HL-60 (cell line): ENCODE results near the gene CYP2F1.

Source experiments
- DNase-seq, 2 experiments: peaks; one replicate each; pipeline ENCODE4 v3.0.0-alpha.2; 2010 to 2020; ENCODE audit warnings: low read depth in 1 of 2, low spot score in 1 of 2
- H3K27ac ChIP-seq: fragments of 250-450 bp; sonication (Bioruptor Pico); replicated peaks from 2 replicates; pipeline ENCODE4 v1.5.1; 2020; ENCODE audit warnings: mild to moderate bottlenecking, moderate library complexity
- H3K27me3 ChIP-seq: fragments of 250-450 bp; sonication (Bioruptor Pico); 2 replicates; pipeline ENCODE4 v1.5.1; 2021; ENCODE audit warnings: mild to moderate bottlenecking, moderate library complexity; ENCODE audit not compliant: insufficient read depth, poor library complexity, severe bottlenecking
- H3K4me3 ChIP-seq: replicated peaks from 2 replicates; pipeline ENCODE4 v1.5.1; 2011; ENCODE audit warnings: mild to moderate bottlenecking, control low read depth, low read length; ENCODE audit not compliant: insufficient read depth
- GABPA ChIP-seq: IDR thresholded peaks from 2 replicates; pipeline ENCODE4 v1.6.1; 2012; ENCODE audit warnings: low read depth
- POLR2AphosphoS5 ChIP-seq: IDR thresholded peaks from 2 replicates; pipeline ENCODE4 v1.6.1; 2012; ENCODE audit warnings: low read depth
- SPI1 ChIP-seq: IDR thresholded peaks from 2 replicates; pipeline ENCODE4 v1.6.1; 2012; ENCODE audit warnings: low read depth, mild to moderate bottlenecking, borderline replicate concordance
- TF ChIP-seq, protein P1 (sequence below): IDR thresholded peaks from one replicate; pipeline ENCODE4 v1.5.1; 2011; ENCODE audit warnings: low read length, control low read depth, inconsistent platforms; ENCODE audit not compliant: insufficient read depth
- TF ChIP-seq, protein P2 (sequence below): IDR thresholded peaks from 2 replicates; pipeline ENCODE4 v1.6.1; 2012; ENCODE audit warnings: low read depth; ENCODE audit not compliant: insufficient replicate concordance

Gene CYP2F1

GRCh38 chr19:41154060-41154459 lies 39.8 kb downstream of the CYP2F1 start:
- TF ChIP-seq POLR2AphosphoS5 (no peak), SPI1 (no peak), GABPA (no peak)
- TF ChIP-seq, protein P1, sequence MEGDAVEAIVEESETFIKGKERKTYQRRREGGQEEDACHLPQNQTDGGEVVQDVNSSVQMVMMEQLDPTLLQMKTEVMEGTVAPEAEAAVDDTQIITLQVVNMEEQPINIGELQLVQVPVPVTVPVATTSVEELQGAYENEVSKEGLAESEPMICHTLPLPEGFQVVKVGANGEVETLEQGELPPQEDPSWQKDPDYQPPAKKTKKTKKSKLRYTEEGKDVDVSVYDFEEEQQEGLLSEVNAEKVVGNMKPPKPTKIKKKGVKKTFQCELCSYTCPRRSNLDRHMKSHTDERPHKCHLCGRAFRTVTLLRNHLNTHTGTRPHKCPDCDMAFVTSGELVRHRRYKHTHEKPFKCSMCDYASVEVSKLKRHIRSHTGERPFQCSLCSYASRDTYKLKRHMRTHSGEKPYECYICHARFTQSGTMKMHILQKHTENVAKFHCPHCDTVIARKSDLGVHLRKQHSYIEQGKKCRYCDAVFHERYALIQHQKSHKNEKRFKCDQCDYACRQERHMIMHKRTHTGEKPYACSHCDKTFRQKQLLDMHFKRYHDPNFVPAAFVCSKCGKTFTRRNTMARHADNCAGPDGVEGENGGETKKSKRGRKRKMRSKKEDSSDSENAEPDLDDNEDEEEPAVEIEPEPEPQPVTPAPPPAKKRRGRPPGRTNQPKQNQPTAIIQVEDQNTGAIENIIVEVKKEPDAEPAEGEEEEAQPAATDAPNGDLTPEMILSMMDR: no peak
- TF ChIP-seq, protein P2, sequence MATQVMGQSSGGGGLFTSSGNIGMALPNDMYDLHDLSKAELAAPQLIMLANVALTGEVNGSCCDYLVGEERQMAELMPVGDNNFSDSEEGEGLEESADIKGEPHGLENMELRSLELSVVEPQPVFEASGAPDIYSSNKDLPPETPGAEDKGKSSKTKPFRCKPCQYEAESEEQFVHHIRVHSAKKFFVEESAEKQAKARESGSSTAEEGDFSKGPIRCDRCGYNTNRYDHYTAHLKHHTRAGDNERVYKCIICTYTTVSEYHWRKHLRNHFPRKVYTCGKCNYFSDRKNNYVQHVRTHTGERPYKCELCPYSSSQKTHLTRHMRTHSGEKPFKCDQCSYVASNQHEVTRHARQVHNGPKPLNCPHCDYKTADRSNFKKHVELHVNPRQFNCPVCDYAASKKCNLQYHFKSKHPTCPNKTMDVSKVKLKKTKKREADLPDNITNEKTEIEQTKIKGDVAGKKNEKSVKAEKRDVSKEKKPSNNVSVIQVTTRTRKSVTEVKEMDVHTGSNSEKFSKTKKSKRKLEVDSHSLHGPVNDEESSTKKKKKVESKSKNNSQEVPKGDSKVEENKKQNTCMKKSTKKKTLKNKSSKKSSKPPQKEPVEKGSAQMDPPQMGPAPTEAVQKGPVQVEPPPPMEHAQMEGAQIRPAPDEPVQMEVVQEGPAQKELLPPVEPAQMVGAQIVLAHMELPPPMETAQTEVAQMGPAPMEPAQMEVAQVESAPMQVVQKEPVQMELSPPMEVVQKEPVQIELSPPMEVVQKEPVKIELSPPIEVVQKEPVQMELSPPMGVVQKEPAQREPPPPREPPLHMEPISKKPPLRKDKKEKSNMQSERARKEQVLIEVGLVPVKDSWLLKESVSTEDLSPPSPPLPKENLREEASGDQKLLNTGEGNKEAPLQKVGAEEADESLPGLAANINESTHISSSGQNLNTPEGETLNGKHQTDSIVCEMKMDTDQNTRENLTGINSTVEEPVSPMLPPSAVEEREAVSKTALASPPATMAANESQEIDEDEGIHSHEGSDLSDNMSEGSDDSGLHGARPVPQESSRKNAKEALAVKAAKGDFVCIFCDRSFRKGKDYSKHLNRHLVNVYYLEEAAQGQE: no peak
- no peak overlapping the region for H3K27ac ChIP-seq
- DNase-seq: no peak
- no peak overlapping the region for H3K4me3 ChIP-seq
- no peaks in the 10 kb centered on the region for H3K27me3 ChIP-seq

DNA sequence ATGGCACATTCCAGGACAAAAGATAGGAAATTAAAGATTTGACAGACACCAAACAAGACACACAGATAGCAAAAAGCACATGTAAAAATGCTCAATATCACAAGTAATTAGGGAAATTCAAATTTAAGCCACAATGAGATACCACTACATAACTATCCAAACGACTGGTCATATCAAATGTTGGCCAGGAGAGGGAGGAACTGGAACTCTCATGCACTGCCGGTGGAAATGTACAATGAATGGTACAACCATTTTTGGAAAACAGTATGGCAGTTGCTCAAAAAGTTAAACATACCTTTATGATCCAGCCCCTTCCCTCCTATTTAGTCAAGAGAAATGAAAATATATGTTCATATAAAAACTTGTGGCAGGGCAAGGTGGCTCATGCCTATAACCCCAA lies 42.0 kb downstream of the CYP2F1 start:
- DNase-seq: no peak
- H3K27ac ChIP-seq: no peak overlapping the region
- no peak for TF ChIP-seq GABPA
- TF ChIP-seq, protein P1: no peak
- no peak for TF ChIP-seq POLR2AphosphoS5
- TF ChIP-seq, protein P2: no peak
- no peak for TF ChIP-seq SPI1
- no peak overlapping the region for H3K4me3 ChIP-seq
- no peaks in the 10 kb centered on the region for H3K27me3 ChIP-seq

- Histone ChIP-seq H3K27me3 (no peaks in the 10 kb centered on the region), H3K27ac (no peak overlapping the region), H3K4me3 (no peak overlapping the region)
- TF ChIP-seq, protein P2: no peak
- no peak for TF ChIP-seq SPI1
- TF ChIP-seq POLR2AphosphoS5: no peak
- no peak for DNase-seq
Measured at GRCh38 chr19:41159881-41160280, 45.6 kb downstream of the CYP2F1 start.

GRCh38 chr19:41161903-41162302 lies 47.7 kb downstream of the CYP2F1 start:
- no peak overlapping the region for H3K4me3 ChIP-seq
- no peak overlapping the region for H3K27ac ChIP-seq
- TF ChIP-seq, protein P2: no peak
- TF ChIP-seq SPI1 (no peak), POLR2AphosphoS5 (no peak)
- TF ChIP-seq, protein P1: no peak
- no peak for DNase-seq
- H3K27me3 ChIP-seq: no peaks in the 10 kb centered on the region
